Frontal cortex (tissue), 4 donors: ENCODE results near the gene CNTNAP5. TPM values are rescaled to one million over a fixed set of nuclear protein-coding genes. Genes with fewer than 3 reads are reported as not detected.

Source experiments
- DNase-seq, 2 donors: peaks; one replicate each; pipeline ENCODE4 v3.0.0; 2012; ENCODE audit warnings: low spot score in 2 of 2
- FAIRE-seq: peaks from 2 replicates; lab custom pipeline; 2012; peaks lifted over from hg19 to GRCh38; lab: Jason Lieb, UNC
- total RNA-seq: library from RNA; depleted of rRNA; stranded (reverse); fragments of >200 nt; gene quantifications from one replicate; pipeline ENCODE4 v1.2.3, GENCODE V29; 2014
- donor health status: control.
- donor health status: control.
- donor health status: control.

Gene CNTNAP5
- total RNA-seq, 1 donor from 2014 or later: 30.6 TPM

DNA sequence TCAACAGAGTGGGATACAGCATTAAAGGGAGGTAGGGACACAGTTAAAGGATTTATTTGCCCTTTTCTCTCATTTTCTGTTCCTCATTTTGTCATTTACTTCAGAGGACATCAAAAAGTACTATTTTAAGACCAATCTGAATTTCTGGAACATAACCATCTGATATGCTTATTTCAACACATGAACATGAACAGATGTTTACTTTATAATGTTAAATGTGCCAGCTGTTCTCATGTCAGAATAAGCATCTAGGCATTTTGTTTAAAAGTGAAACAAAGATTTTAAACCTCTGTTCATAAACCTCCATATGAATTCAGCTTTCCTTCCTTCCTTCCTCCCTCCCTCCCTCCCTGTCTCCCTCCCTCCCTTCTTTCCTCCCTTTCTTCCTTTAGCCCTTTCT lies 677.7 kb downstream of the CNTNAP5 start:
- DNase-seq: no peak
- FAIRE-seq: no peak

DNA sequence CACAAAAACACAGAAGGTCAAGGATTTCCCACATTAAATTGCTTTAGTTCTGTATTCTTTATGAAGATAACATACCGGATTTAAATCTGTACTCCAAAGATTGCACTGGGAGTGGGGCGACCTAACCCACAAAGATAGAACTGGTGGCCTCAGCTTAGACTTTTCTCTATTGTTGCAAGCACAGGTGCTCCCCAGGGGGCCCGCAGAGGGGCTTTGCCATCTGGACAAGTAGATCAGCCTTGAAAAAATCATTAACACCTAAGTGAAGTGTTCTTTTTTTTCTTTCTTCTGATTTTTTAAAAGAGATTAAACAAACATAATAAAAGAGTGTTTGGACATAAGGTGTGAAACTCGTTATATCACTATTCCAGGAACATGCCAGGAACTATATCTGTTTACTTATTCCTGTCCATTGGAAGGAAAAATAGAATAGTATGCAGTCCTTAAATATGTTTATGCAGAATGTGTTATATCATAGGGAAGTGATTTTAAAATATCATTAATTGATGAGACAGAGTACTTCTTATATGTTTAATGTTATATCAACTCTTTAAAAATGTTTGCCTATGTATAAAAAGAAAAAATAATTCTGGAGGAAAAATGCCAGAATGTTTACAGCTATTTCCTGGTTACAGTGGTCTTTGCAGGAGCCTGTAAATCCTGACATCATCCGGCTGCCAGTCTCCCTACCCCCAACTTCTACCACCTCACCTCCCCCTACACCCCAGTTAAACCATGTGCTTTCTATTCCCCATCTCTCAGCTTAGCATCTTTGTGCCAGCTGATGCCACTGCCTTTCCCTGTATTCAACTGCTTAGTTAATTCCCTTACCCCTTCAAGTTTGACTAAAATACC lies 679.2 kb downstream of the CNTNAP5 start:
- FAIRE-seq: no peak

DNA sequence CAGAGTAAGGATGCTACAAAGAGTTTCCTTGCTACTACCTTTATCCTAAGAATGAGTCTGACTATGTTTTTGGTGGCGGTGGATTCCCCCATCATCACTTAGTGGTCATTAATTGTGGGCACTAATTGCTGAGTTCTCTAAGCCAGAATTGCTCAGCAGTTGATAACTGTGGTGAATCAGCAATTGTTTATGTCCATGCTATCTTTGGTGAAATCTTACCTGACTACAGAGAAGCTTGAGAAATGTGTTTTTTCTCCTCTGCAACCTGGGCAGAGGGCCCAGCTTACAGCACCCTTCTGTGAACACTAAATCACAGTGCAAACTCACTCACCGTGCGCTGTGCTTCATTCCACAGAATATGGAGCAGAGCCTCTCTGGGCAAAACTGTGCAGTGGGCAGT lies 683.6 kb downstream of the CNTNAP5 start:
- DNase-seq (no peak), FAIRE-seq (no peak)

More for the DNA sequence above, 679.2 kb downstream of the CNTNAP5 start:
- DNase-seq: no peak

DNA sequence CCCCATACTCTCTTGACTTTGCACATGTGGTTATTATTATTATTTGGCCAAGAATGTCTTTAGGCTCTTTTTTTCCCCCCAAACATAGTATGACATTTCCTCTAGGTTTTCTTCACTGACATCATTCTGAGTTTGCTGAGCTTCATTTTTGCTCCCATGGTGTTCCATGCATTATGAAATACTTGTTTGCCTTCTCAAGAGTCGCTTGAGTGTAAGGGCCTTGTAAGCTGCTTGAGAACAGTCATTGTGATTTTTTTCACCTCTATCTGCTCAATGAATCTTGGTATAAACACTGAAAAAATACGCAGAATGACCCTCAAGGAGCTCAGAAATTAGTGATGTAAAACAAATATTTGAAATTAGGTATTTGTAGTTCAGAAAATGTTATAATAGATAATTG lies 688.9 kb downstream of the CNTNAP5 start:
- no peak for DNase-seq
- FAIRE-seq: no peak

- DNase-seq (no peak), FAIRE-seq (peak; percentile 19)
Observed at GRCh38 chr2:124725187-124725586, 700.1 kb downstream of the CNTNAP5 start.

GRCh38 chr2:124740636-124741035 lies 715.5 kb downstream of the CNTNAP5 start:
- no peak for DNase-seq
- FAIRE-seq: no peak

- DNase-seq: no peak
- no peak for FAIRE-seq
Observed at GRCh38 chr2:124753842-124754241, 728.8 kb downstream of the CNTNAP5 start.

DNA sequence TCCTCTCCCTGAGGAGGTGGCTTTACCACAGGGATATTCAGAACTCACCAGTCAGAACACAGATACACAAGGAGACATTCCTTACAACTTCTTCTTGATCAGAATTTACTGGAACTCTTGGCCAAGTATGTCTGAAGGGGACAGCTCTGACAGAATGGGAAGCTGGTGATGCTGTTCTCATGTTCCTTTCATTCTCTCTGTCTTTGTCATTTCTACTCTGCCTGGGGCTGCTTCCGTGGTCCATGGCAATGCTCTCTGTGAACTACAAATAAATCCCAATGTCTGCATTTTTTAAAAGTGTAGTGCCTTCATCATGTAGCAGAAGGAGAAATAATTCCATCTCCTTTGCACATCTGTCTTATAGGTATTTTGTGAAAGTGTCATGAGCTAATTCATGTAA lies 730.3 kb downstream of the CNTNAP5 start:
- no peak for FAIRE-seq
- DNase-seq: no peak

- no peak for DNase-seq
- FAIRE-seq: no peak
Observed at GRCh38 chr2:124756048-124756447, 731.0 kb downstream of the CNTNAP5 start.

DNA sequence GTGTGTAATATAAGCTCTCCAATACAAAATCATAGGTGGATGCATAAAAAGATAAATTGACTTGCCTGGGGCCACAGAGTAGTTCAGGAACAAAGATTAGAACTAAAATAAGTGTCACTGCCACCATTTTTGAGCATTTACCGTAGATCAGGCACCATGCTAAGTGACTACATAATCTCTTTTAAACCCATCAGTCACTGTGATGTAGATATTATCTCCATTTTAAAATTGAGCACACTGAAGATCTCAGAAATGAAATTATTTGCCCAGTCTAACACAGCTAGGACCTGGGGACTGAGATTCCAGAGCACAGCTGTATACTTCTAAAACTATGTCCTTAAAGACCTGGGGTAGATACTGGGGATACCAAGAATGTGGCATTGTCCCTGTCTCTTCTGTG lies 737.3 kb downstream of the CNTNAP5 start:
- FAIRE-seq (no peak), DNase-seq (no peak)

DNA sequence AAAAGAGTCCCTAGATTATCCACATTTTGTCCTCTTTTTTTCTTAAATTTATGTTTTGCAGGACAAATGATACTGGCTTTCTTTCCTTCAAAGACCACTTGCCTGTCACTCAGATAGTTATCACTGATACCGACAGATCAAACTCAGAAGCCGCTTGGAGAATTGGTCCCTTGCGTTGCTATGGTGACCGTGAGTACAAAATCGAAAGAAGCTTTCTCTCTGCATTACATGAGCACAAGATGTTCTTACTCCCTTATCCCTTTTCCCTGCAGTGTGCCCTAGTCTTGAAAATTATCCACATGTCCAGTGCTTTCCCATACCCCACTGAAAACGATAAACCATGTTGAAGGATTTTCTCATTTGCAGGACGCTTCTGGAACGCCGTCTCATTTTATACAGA lies 738.5 kb downstream of the CNTNAP5 start:
- FAIRE-seq: no peak
- no peak for DNase-seq

DNA sequence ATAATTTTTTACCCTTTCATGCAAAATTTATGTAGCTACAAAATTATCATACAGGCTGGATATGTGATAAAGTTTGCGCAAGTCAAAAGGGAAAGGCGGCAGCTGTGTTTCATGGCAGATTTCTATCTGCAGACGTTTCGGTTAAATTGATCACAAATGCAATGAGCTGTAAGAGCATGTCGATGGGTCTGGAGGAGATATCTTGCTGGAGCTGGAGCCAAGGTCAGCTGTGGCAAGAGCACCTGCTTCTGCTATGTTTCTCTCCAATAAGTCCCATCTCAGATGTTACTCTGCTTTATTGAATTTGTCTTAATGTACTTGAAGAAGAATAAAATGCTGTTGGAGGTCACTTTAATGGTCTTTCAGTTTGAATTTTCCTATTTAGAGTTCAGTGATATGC lies 749.7 kb downstream of the CNTNAP5 start:
- FAIRE-seq (no peak), DNase-seq (no peak)

DNA sequence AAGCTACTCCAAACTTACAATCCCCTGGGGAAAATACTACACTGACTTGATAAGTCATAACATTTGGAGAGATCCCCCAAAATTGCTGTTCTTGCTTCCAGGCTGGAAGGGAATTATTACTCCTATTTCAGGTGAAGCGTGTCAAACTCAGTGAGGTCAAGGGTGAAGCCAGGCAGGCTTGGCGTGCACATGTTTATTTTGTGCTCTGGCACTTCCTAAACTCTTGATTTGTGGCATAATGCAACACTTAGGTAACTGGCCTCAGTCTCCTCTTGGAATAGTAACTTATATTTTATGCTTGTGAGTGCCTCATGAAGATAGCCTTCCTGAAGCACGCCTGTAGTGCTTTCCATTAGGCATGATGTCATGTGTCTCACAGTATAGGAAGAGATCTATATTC lies 751.2 kb downstream of the CNTNAP5 start:
- DNase-seq (no peak), FAIRE-seq (no peak)

- FAIRE-seq (no peak), DNase-seq (no peak)
Observed at GRCh38 chr2:124778076-124778475, 753.0 kb downstream of the CNTNAP5 start.

GRCh38 chr2:124796647-124797046 lies 771.6 kb downstream of the CNTNAP5 start:
- DNase-seq: no peak
- no peak for FAIRE-seq

GRCh38 chr2:124797049-124797448 lies 772.0 kb downstream of the CNTNAP5 start:
- FAIRE-seq (no peak), DNase-seq (no peak)

DNA sequence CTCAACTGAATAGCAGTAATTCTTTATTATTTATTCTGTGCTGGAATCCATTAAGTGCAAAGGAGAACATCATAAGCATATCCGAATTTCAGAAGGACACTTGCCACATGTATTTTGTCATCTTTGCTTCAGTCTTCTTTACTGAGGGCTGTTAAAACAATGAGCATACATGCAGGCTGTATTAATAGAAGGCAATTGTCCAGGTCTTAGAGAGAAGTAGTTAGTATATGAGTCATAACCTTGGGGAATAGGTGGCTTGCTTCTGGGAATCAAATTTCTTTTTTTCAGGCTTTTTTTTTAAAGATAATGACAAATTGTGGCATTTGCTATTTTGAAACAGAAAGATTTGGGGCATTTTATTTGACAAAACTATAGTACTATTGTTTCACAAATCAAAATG lies 773.5 kb downstream of the CNTNAP5 start:
- FAIRE-seq (no peak), DNase-seq (no peak)

GRCh38 chr2:124804014-124804940 lies 779.2 kb downstream of the CNTNAP5 start:
- FAIRE-seq (no peak), DNase-seq (peak; percentile 1 to 3)

- FAIRE-seq (no peak), DNase-seq (no peak)
Observed at GRCh38 chr2:124805060-124805459, 780.0 kb downstream of the CNTNAP5 start.

- no peak for FAIRE-seq
- no peak for DNase-seq
Observed at GRCh38 chr2:124810132-124810531, 785.0 kb downstream of the CNTNAP5 start.
